ENCODE measurements around the gene DMXL2.

- TF ChIP-seq CTCF (conservative IDR thresholded peaks at IDR 0.05; ENCODE audit: low read depth, low read length) (no peak), EZH2 (IDR thresholded peaks at IDR 0.05; ENCODE audit: low read length, unreplicated experiment) (no peak), EZH2phosphoT487 (IDR thresholded peaks at IDR 0.05; ENCODE audit: borderline replicate concordance, low read length) (no peak)
These were observed 139.1 kb downstream of the DMXL2 start for GRCh38 chr15:51483520-51483919.

All from PC-3 (cell line).